Subcutaneous abdominal adipose tissue (tissue), 5 donors: ENCODE measurements around the gene COL16A1.

ENCODE experiments used
- H3K27ac ChIP-seq: one replicate; pipeline ENCODE4 v1.7.0; 2013; ENCODE audit warnings: low read depth, mild to moderate bottlenecking, inconsistent platforms, low read length, moderate library complexity
- H3K27me3 ChIP-seq, 5 donors: one replicate each; pipeline ENCODE4 v1.7.0; 2013; ENCODE audit warnings: low read length in 5 of 5, inconsistent platforms in 1 of 5; ENCODE audit not compliant: control insufficient read depth in 5 of 5, insufficient read depth in 4 of 5
- H3K36me3 ChIP-seq, 5 donors: one replicate each; pipeline ENCODE4 v1.7.0; 2013; ENCODE audit warnings: low read length in 5 of 5; ENCODE audit not compliant: control insufficient read depth in 5 of 5, insufficient read depth in 5 of 5
- H3K4me1 ChIP-seq, 5 donors: one replicate each; pipeline ENCODE4 v1.7.0; 2013; ENCODE audit warnings: low read length in 5 of 5, mild to moderate bottlenecking in 3 of 5, moderate library complexity in 1 of 5; ENCODE audit not compliant: control insufficient read depth in 5 of 5, insufficient read depth in 5 of 5
- H3K4me3 ChIP-seq, 5 donors: one replicate each; pipeline ENCODE4 v1.7.0; 2013; ENCODE audit warnings: low read length in 5 of 5, low read depth in 1 of 5
- H3K9ac ChIP-seq, 5 donors: one replicate each; pipeline ENCODE4 v1.7.0; 2013; ENCODE audit warnings: low read length in 5 of 5, mild to moderate bottlenecking in 4 of 5, moderate library complexity in 3 of 5
- H3K9me3 ChIP-seq, 5 donors: one replicate each; pipeline ENCODE4 v1.7.0; 2013; ENCODE audit warnings: low read length in 5 of 5; ENCODE audit not compliant: control insufficient read depth in 5 of 5
- donor health status: healthy.
- donor health status: healthy.
- donor health status: healthy.
- donor health status: healthy.
- donor health status: healthy.

Gene COL16A1

GRCh38 chr1:31697369-31697984, 6.3 kb downstream of the COL16A1 start:
- Histone ChIP-seq H3K9ac (no peak overlapping the region), H3K27me3 (no peaks in the 10 kb centered on the region), H3K9me3 (no peaks in the 10 kb centered on the region), H3K27ac (no peak overlapping the region), H3K4me3 (no peak overlapping the region), H3K4me1 (peaks cover 19 to 36% (median 31%) of the 10 kb centered on the region in 5 donors), H3K36me3 (peaks cover 0 to 28% (median 24%) of the 10 kb centered on the region in 5 donors)

DNA sequence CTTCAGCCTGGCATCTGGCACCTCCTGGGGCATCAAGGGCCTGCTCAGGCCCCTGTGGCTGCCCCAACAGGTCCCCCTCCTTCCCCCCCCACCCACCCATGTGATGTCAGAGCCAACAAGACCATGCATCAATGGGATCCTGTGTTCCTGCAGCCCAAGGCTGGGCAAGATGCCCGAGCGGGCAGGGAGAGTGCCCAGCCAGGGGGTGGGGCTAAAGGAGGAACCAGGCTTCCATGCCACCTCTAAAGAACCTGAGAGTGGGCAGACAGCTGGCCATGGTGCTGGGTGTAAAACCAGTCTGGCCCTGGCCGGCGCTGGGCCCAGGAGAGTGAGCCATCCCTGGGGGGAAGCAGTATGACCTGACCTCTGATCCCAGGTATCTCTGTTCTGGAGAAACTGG, 7.6 kb downstream of the COL16A1 start:
- peaks cover 0 to 28% (median 26%) of the 10 kb centered on the region in 5 donors for H3K36me3 ChIP-seq
- peaks cover 10 to 23% (median 19%) of the 10 kb centered on the region in 5 donors for H3K4me1 ChIP-seq
- H3K9ac ChIP-seq = no peak overlapping the region
- no peak overlapping the region for H3K4me3 ChIP-seq
- H3K27ac ChIP-seq = no peak overlapping the region
- H3K27me3 ChIP-seq = no peaks in the 10 kb centered on the region
- no peaks in the 10 kb centered on the region for H3K9me3 ChIP-seq

- Histone ChIP-seq H3K9ac (no peak overlapping the region), H3K27me3 (no peaks in the 10 kb centered on the region), H3K27ac (no peak overlapping the region), H3K9me3 (no peaks in the 10 kb centered on the region), H3K4me3 (no peak overlapping the region), H3K36me3 (peaks cover 0 to 32% (median 28%) of the 10 kb centered on the region in 5 donors), H3K4me1 (peaks cover 1 to 14% (median 10%) of the 10 kb centered on the region in 5 donors)
These were observed 8.5 kb downstream of the COL16A1 start for GRCh38 chr1:31695327-31695726.

DNA sequence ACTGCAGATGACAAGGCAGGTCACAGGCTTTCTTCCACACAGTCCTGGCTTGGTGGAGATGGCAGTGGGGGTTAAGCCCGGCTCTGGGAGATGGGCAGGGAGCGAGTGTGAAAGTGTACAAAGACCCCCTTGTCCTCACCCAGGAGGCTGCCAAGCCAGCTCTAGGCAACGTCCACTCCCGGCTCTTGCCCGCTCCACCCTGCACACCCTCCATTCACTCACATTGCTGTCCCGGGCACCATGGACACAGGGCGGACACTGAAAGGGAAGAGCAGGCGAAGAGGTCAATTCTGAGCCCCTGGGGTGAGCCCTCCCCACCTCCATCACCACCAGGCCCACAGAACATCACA, 8.9 kb downstream of the COL16A1 start:
- H3K36me3 ChIP-seq = peaks cover 0 to 33% (median 28%) of the 10 kb centered on the region in 5 donors
- H3K27me3 ChIP-seq = no peaks in the 10 kb centered on the region
- no peak overlapping the region for H3K9ac ChIP-seq
- H3K4me3 ChIP-seq = no peak overlapping the region
- H3K4me1 ChIP-seq = peaks cover 0 to 10% (median 6%) of the 10 kb centered on the region in 5 donors
- no peak overlapping the region for H3K27ac ChIP-seq
- H3K9me3 ChIP-seq = no peaks in the 10 kb centered on the region

GRCh38 chr1:31694069-31694963, 9.5 kb downstream of the COL16A1 start:
- no peaks in the 10 kb centered on the region for H3K27me3 ChIP-seq
- H3K4me1 ChIP-seq = peaks cover 0 to 4% (median 2%) of the 10 kb centered on the region in 5 donors
- H3K9me3 ChIP-seq = no peaks in the 10 kb centered on the region
- no peak overlapping the region for H3K9ac ChIP-seq
- no peak overlapping the region for H3K4me3 ChIP-seq
- H3K36me3 ChIP-seq = peaks cover 0 to 32% (median 26%) of the 10 kb centered on the region in 5 donors
- no peak overlapping the region for H3K27ac ChIP-seq

DNA sequence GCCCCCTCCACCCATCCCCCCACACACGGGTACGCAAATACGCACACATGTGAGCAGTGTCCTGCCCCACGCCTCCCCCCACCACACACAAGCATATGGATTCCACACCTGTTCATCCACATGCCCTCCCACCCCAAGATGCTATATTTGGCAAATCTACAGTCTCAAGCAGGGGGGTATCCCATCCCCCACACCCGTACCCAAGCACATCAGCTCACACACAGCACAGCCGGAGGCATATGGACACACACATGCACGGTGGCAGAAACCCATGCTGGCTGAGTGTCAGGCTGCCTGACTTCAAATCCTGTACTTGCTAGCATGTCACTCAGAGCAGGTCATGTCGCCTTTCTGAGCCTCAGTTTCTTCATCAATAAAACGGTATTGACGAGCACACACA, 10.6 kb downstream of the COL16A1 start:
- no peak overlapping the region for H3K27ac ChIP-seq
- no peaks in the 10 kb centered on the region for H3K27me3 ChIP-seq
- peaks cover 0 to 31% (median 30%) of the 10 kb centered on the region in 5 donors for H3K36me3 ChIP-seq
- H3K9me3 ChIP-seq = no peaks in the 10 kb centered on the region
- H3K9ac ChIP-seq = no peak overlapping the region
- H3K4me3 ChIP-seq = no peak overlapping the region
- no peaks in the 10 kb centered on the region for H3K4me1 ChIP-seq

DNA sequence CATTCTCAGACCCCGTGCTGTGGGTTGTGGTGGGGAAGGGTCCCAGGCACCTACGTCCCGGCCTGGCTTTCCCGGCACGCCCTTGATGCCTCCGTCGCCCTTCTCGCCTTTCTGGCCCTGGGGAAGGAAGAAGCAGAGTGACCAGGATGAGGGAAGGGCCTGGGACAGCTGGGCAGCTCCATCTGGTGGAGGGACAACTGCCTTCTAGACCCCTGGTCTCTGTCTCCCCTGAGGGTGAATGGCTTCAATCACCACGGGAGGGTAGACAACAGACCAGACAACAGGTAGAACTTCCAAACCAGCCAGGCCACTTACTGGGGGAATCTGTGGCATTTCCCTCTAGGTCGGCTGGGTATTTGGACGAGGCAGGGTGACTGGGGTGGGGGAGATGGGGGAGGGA, 11.9 kb downstream of the COL16A1 start:
- no peaks in the 10 kb centered on the region for H3K27me3 ChIP-seq

DNA sequence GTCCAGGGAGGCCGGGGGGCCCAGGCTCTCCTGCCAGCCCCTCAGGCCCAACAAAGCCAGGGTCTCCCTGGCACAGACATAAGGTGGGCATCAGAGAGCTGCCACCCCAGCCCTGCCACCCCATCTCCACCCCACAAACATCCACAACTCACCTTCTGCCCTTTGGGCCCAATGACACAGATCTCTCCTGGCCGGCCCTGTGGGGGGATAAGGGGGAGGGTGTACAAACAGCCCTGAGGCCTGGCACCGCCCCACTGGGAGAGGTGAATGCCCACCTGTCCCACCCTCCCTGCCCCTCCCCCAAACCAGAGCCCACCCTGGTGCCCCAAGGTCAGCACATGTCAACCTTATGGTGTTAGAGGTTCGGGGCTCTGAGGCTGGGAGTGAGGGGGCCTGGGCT, 12.4 kb downstream of the COL16A1 start:
- Histone ChIP-seq H3K4me1 (no peaks in the 10 kb centered on the region), H3K27ac (no peak overlapping the region)

More for the DNA sequence above, 11.9 kb downstream of the COL16A1 start:
- Histone ChIP-seq H3K9ac (no peak overlapping the region), H3K36me3 (peaks cover 0 to 27% (median 24%) of the 10 kb centered on the region in 5 donors), H3K9me3 (no peaks in the 10 kb centered on the region), H3K4me1 (no peaks in the 10 kb centered on the region), H3K27ac (no peak overlapping the region), H3K4me3 (no peak overlapping the region)

GRCh38 chr1:31690921-31691320, 12.9 kb downstream of the COL16A1 start:
- H3K27me3 ChIP-seq = peaks cover 0 to under 1% (median 0%) of the 10 kb centered on the region in 5 donors
- no peak overlapping the region for H3K4me3 ChIP-seq
- no peaks in the 10 kb centered on the region for H3K4me1 ChIP-seq
- no peak overlapping the region for H3K9ac ChIP-seq
- peaks cover 0 to 28% (median 21%) of the 10 kb centered on the region in 5 donors for H3K36me3 ChIP-seq
- no peak overlapping the region for H3K27ac ChIP-seq
- H3K9me3 ChIP-seq = no peaks in the 10 kb centered on the region

More for the DNA sequence above, 12.4 kb downstream of the COL16A1 start:
- H3K9ac ChIP-seq = no peak overlapping the region
- no peaks in the 10 kb centered on the region for H3K9me3 ChIP-seq
- no peaks in the 10 kb centered on the region for H3K27me3 ChIP-seq
- H3K4me3 ChIP-seq = no peak overlapping the region
- peaks cover 0 to 25% (median 19%) of the 10 kb centered on the region in 5 donors for H3K36me3 ChIP-seq

DNA sequence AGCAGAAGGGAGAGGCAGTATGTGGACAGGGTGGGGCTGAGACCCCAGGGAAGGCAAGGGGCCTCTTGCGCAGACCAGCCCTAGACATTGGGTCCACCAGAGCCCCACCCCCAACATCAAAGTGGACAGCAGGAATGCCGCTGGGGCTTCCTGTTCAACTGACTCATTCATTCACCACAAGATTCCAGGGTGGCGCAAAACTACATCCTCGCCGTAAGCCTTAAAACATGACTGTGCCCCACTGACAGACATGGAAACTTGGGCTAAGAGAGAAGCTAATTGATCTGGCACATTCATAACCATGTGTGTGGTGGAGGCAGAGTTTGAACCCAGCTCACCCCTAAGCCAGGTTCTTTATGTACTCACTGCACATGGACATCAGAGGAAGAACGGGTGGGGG, 14.0 kb downstream of the COL16A1 start:
- no peak overlapping the region for H3K9ac ChIP-seq
- H3K27me3 ChIP-seq = peaks cover 0 to 3% (median 0%) of the 10 kb centered on the region in 5 donors
- H3K36me3 ChIP-seq = peaks cover 0 to 34% (median 18%) of the 10 kb centered on the region in 5 donors
- H3K4me3 ChIP-seq = no peak overlapping the region
- H3K4me1 ChIP-seq = no peaks in the 10 kb centered on the region
- no peaks in the 10 kb centered on the region for H3K9me3 ChIP-seq
- no peak overlapping the region for H3K27ac ChIP-seq
